Mesothelial cell of epicardium (in vitro differentiated cells): ENCODE results near the gene FOXP1. TPM values are rescaled to one million over a fixed set of nuclear protein-coding genes. Genes with fewer than 3 reads are reported as not detected.

Experiments
- DNase-seq, 2 experiments: peaks; one replicate each; pipeline ENCODE4 v3.0.0; 2021; ENCODE audit warnings: low spot score in 2 of 2; ENCODE audit not compliant: unreplicated experiment in 2 of 2
- H3K27ac Mint-ChIP-seq: 2 replicates; pipeline ENCODE4 v1.8.0; 2021; ENCODE audit warnings: mixed read lengths
- H3K27me3 Mint-ChIP-seq: 2 replicates; pipeline ENCODE4 v1.8.0; 2021; ENCODE audit warnings: low read depth, mixed read lengths
- H3K36me3 Mint-ChIP-seq: 2 replicates; pipeline ENCODE4 v1.8.0; 2021; ENCODE audit warnings: mixed read lengths
- H3K4me1 Mint-ChIP-seq: 2 replicates; pipeline ENCODE4 v1.8.0; 2021; ENCODE audit warnings: mixed read lengths
- H3K4me3 Mint-ChIP-seq: 2 replicates; pipeline ENCODE4 v1.8.0; 2021; ENCODE audit warnings: mild to moderate bottlenecking, moderate library complexity, mixed read lengths
- H3K9me3 Mint-ChIP-seq: 2 replicates; pipeline ENCODE4 v1.8.0; 2021; ENCODE audit warnings: mixed read lengths
- CTCF ChIP-seq: fragments of 200-600 bp; sonication (generic); IDR thresholded peaks from one replicate; pipeline ENCODE4 v1.5.0; 2021; ENCODE audit warnings: antibody characterized with exemption; ENCODE audit not compliant: unreplicated experiment
- total RNA-seq: library from RNA; stranded (reverse); gene quantifications from 3 replicates; pipeline ENCODE4 v1.2.1, GENCODE V29; 2021

Gene FOXP1
- total RNA-seq, 1 donor from 2014 or later: 187 TPM

GRCh38 chr3:71423151-71423906, 160.2 kb downstream of the FOXP1 start:
- no peaks in the 10 kb centered on the region for H3K27me3 Mint-ChIP-seq
- H3K4me3 Mint-ChIP-seq: no peak overlapping the region
- no peak for TF ChIP-seq CTCF
- peak in 1 of 2 experiments; percentile 59 for DNase-seq
- H3K27ac Mint-ChIP-seq: peak overlapping the region; percentile 85
- peaks cover 47% of the 10 kb centered on the region for H3K4me1 Mint-ChIP-seq
- H3K36me3 Mint-ChIP-seq: peaks cover 2% of the 10 kb centered on the region
- H3K9me3 Mint-ChIP-seq: no peaks in the 10 kb centered on the region

- H3K27me3 Mint-ChIP-seq: no peaks in the 10 kb centered on the region
- no peak overlapping the region for H3K27ac Mint-ChIP-seq
- DNase-seq: no peak
- peaks cover 46% of the 10 kb centered on the region for H3K4me1 Mint-ChIP-seq
- no peak for TF ChIP-seq CTCF
- H3K36me3 Mint-ChIP-seq: no peaks in the 10 kb centered on the region
- H3K9me3 Mint-ChIP-seq: no peaks in the 10 kb centered on the region
- no peak overlapping the region for H3K4me3 Mint-ChIP-seq
Observed at GRCh38 chr3:71421820-71422566, 161.5 kb downstream of the FOXP1 start.

- no peak overlapping the region for H3K27ac Mint-ChIP-seq
Observed at GRCh38 chr3:71421475-71421819, 162.1 kb downstream of the FOXP1 start.

GRCh38 chr3:71419369-71419768, 164.2 kb downstream of the FOXP1 start:
- Mint-ChIP-seq H3K36me3 (no peaks in the 10 kb centered on the region), H3K4me1 (peaks cover 62% of the 10 kb centered on the region), H3K27ac (no peak overlapping the region), H3K9me3 (no peaks in the 10 kb centered on the region), H3K27me3 (no peaks in the 10 kb centered on the region), H3K4me3 (no peak overlapping the region)
- no peak for TF ChIP-seq CTCF
- no peak for DNase-seq

More at GRCh38 chr3:71421475-71421819, 162.1 kb downstream of the FOXP1 start:
- Mint-ChIP-seq H3K27me3 (no peaks in the 10 kb centered on the region), H3K36me3 (no peaks in the 10 kb centered on the region), H3K4me1 (peaks cover 51% of the 10 kb centered on the region), H3K9me3 (no peaks in the 10 kb centered on the region), H3K4me3 (no peak overlapping the region)
- TF ChIP-seq CTCF: no peak
- DNase-seq: no peak

GRCh38 chr3:71417791-71418190, 165.7 kb downstream of the FOXP1 start:
- Mint-ChIP-seq H3K9me3 (no peaks in the 10 kb centered on the region), H3K36me3 (no peaks in the 10 kb centered on the region), H3K4me3 (no peak overlapping the region), H3K27me3 (no peaks in the 10 kb centered on the region), H3K27ac (peak overlapping the region; percentile 65), H3K4me1 (peaks cover 62% of the 10 kb centered on the region)
- DNase-seq: no peak
- no peak for TF ChIP-seq CTCF
